ENCODE results near the gene LARP1B. TPM values are rescaled to one million over a fixed set of nuclear protein-coding genes. Genes with fewer than 3 reads are reported as not detected.
"Not testable (repeated sequence)": the region's sequence is repeated elsewhere in the genome, so short reads cannot be mapped to it uniquely, and the experiment has no call there.

LARP1B gene
- total RNA-seq, 2 experiments from 2014 or later: 16.5 to 21.0 TPM

GRCh38 chr4:128029907-128030306 is 31.2 kb upstream of the LARP1B start:
- intact Hi-C loops (cut with micrococcal nuclease; ENCODE audit: unreplicated experiment): no loop called here
- H3K9me3 ChIP-seq (ENCODE audit: low read length): no peaks in the 10 kb centered on the region
- H3K36me3 ChIP-seq (ENCODE audit: insufficient read depth, low read length): peaks cover 3% of the 10 kb centered on the region
- DNase-seq (ENCODE audit: low spot score): no peak
- BruUV-seq (replicated peaks): no TSS peak
- H3K79me2 ChIP-seq (ENCODE audit: insufficient read depth, low read depth, low read length): no peaks in the 10 kb centered on the region
- no peak overlapping the region for H2AFZ ChIP-seq (ENCODE audit: low read length)
- no peaks in the 10 kb centered on the region for H4K20me1 ChIP-seq (ENCODE audit: insufficient read depth, low read length)
- no peak overlapping the region for H3K27ac ChIP-seq (ENCODE audit: low read depth, low read length, poor library complexity, severe bottlenecking)
- no peak for TF ChIP-seq EZH2phosphoT487 (IDR thresholded peaks at IDR 0.05; ENCODE audit: borderline replicate concordance, low read depth, low read length)
- TF ChIP-seq, protein P1, sequence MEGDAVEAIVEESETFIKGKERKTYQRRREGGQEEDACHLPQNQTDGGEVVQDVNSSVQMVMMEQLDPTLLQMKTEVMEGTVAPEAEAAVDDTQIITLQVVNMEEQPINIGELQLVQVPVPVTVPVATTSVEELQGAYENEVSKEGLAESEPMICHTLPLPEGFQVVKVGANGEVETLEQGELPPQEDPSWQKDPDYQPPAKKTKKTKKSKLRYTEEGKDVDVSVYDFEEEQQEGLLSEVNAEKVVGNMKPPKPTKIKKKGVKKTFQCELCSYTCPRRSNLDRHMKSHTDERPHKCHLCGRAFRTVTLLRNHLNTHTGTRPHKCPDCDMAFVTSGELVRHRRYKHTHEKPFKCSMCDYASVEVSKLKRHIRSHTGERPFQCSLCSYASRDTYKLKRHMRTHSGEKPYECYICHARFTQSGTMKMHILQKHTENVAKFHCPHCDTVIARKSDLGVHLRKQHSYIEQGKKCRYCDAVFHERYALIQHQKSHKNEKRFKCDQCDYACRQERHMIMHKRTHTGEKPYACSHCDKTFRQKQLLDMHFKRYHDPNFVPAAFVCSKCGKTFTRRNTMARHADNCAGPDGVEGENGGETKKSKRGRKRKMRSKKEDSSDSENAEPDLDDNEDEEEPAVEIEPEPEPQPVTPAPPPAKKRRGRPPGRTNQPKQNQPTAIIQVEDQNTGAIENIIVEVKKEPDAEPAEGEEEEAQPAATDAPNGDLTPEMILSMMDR (conservative IDR thresholded peaks at IDR 0.05; ENCODE audit: low read length): no peak
- no peak overlapping the region for H3K4me3 ChIP-seq (ENCODE audit: low read depth, low read length, poor library complexity, severe bottlenecking)
- ChIA-PET POLR2A (interaction anchor here (0.9 kb wide), 1 partner anchor 11 kb away, joined by 3 read pairs; no protein-coding TSS in a partner anchor), CTCF (ENCODE audit: unreplicated experiment) (no interaction called here)
- no peaks in the 10 kb centered on the region for H3K9me2 ChIP-seq (ENCODE audit: insufficient read depth, low read length)
- H3K4me2 ChIP-seq (ENCODE audit: low read length): no peak overlapping the region
- no peaks in the 10 kb centered on the region for H3K4me1 ChIP-seq (ENCODE audit: insufficient read depth, low read length, poor library complexity, severe bottlenecking)

DNA sequence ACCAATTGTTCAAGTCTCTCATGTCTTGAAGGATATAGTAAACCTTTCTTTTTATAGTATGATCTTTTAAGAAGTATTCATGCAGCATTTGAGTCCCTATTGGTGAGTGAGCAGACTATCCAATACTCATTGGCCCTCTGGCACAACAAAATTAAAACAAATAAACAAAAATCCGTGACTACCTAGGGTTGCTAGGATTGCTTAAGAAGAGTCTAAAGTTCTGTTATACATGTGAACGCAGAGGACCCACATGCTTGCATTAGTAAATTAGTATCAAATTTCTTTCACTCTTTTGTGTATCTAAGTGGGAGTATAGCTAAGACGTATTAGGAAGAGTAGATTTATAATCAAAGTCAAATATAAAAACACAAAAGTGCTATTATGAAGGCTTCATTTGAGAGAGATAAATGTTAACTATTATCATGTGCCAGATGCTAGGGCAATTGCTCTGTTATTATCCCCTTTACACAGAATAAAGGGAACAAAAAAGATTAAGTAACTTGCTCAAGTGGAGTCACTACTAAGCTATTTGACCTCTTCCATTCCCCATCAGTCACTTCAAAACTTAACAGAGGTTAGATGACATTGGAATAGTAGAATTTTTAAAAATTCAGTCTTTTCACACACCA is 29.2 kb upstream of the LARP1B start:
- no peak for DNase-seq (ENCODE audit: low spot score)
- CTCF ChIA-PET (ENCODE audit: unreplicated experiment): no interaction called here
- no peak overlapping the region for H3K4me2 ChIP-seq (ENCODE audit: low read length)
- H3K9me2 ChIP-seq (ENCODE audit: insufficient read depth, low read length): no peaks in the 10 kb centered on the region
- no TSS peak for BruUV-seq (replicated peaks)
- H3K4me1 ChIP-seq (ENCODE audit: insufficient read depth, low read length, poor library complexity, severe bottlenecking): no peaks in the 10 kb centered on the region
- TF ChIP-seq, protein P1 (conservative IDR thresholded peaks at IDR 0.05; ENCODE audit: low read length): no peak
- no peak for TF ChIP-seq EZH2phosphoT487 (IDR thresholded peaks at IDR 0.05; ENCODE audit: borderline replicate concordance, low read depth, low read length)
- no peak overlapping the region for H3K27ac ChIP-seq (ENCODE audit: low read depth, low read length, poor library complexity, severe bottlenecking)
- no peaks in the 10 kb centered on the region for H3K79me2 ChIP-seq (ENCODE audit: insufficient read depth, low read depth, low read length)
- H3K36me3 ChIP-seq (ENCODE audit: insufficient read depth, low read length): peaks cover 3% of the 10 kb centered on the region; the same call in 1 of the 2 replicates
- POLR2A ChIA-PET: interaction anchor here (0.5 to 1.1 kb wide), 3 partner anchors 31 to 151 kb away, joined by 3 to 4 read pairs (median 4); partner anchors contain the start of gene PLK4
- no peaks in the 10 kb centered on the region for H4K20me1 ChIP-seq (ENCODE audit: insufficient read depth, low read length)
- no peak overlapping the region for H2AFZ ChIP-seq (ENCODE audit: low read length)
- intact Hi-C loops (cut with micrococcal nuclease; ENCODE audit: unreplicated experiment): no loop called here
- H3K9me3 ChIP-seq (ENCODE audit: low read length): no peaks in the 10 kb centered on the region
- H3K4me3 ChIP-seq (ENCODE audit: low read depth, low read length, poor library complexity, severe bottlenecking): no peak overlapping the region

- H3K4me3 ChIP-seq (ENCODE audit: low read depth, low read length, poor library complexity, severe bottlenecking): no peak overlapping the region
- no peaks in the 10 kb centered on the region for H3K9me2 ChIP-seq (ENCODE audit: insufficient read depth, low read length)
- no TSS peak for BruUV-seq (replicated peaks)
- DNase-seq (ENCODE audit: low spot score): no peak
- no peaks in the 10 kb centered on the region for H3K9me3 ChIP-seq (ENCODE audit: low read length)
- no peak overlapping the region for H3K4me2 ChIP-seq (ENCODE audit: low read length)
- H3K27ac ChIP-seq (ENCODE audit: low read depth, low read length, poor library complexity, severe bottlenecking): no peak overlapping the region
- no peaks in the 10 kb centered on the region for H3K4me1 ChIP-seq (ENCODE audit: insufficient read depth, low read length, poor library complexity, severe bottlenecking)
- no peak overlapping the region for H2AFZ ChIP-seq (ENCODE audit: low read length)
- no peak for TF ChIP-seq EZH2phosphoT487 (IDR thresholded peaks at IDR 0.05; ENCODE audit: borderline replicate concordance, low read depth, low read length)
- TF ChIP-seq, protein P1 (conservative IDR thresholded peaks at IDR 0.05; ENCODE audit: low read length): no peak
- ChIA-PET CTCF (ENCODE audit: unreplicated experiment) (no interaction called here), POLR2A (interaction anchor here (0.9 kb wide), 1 partner anchor 10 kb away, joined by 3 read pairs; no protein-coding TSS in a partner anchor)
- intact Hi-C loops (cut with micrococcal nuclease; ENCODE audit: unreplicated experiment): no loop called here
- no peaks in the 10 kb centered on the region for H3K79me2 ChIP-seq (ENCODE audit: insufficient read depth, low read depth, low read length)
- H4K20me1 ChIP-seq (ENCODE audit: insufficient read depth, low read length): no peaks in the 10 kb centered on the region
- H3K36me3 ChIP-seq (ENCODE audit: insufficient read depth, low read length): no peaks in the 10 kb centered on the region
These were observed 21.5 kb upstream of the LARP1B start for GRCh38 chr4:128039568-128039967.

DNA sequence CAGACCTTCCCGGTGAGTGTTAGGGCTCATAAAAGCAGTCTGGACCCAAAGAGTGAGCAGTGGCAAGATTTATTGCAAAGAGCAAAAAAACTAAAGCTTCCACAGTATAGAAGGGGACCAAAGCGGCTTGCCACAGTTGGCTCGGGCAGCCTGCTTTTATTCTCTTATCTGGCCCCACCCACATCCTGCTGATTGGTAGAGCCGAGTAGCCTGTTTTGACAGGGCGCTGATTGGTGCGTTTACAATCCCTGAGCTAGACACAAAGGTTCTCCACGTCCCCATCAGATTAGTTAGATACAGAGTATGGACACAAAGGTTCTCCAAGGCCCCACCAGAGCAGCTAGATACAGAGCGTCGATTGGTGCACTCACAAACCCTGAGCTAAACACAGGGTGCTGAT is 14.1 kb upstream of the LARP1B start:
- intact Hi-C loops (cut with micrococcal nuclease; ENCODE audit: unreplicated experiment); DNase-seq (ENCODE audit: low spot score); H3K9me3 ChIP-seq (ENCODE audit: low read length); H3K4me2 ChIP-seq (ENCODE audit: low read length); BruUV-seq (replicated peaks); H3K4me3 ChIP-seq (ENCODE audit: low read depth, low read length, poor library complexity, severe bottlenecking); H3K79me2 ChIP-seq (ENCODE audit: insufficient read depth, low read depth, low read length); H4K20me1 ChIP-seq (ENCODE audit: insufficient read depth, low read length); H3K27ac ChIP-seq (ENCODE audit: low read depth, low read length, poor library complexity, severe bottlenecking); POLR2A ChIA-PET; H3K4me1 ChIP-seq (ENCODE audit: insufficient read depth, low read length, poor library complexity, severe bottlenecking); H3K9me2 ChIP-seq (ENCODE audit: insufficient read depth, low read length); H3K36me3 ChIP-seq (ENCODE audit: insufficient read depth, low read length); H2AFZ ChIP-seq (ENCODE audit: low read length): not testable (repeated sequence)
- CTCF ChIA-PET (ENCODE audit: unreplicated experiment): interaction anchor here (0.8 kb wide), 1 partner anchor 102 kb away, joined by 4 read pairs; no protein-coding TSS in a partner anchor

Data from OCI-LY7 (cell line).